ENCODE data around the gene ARID2. TPM values are rescaled to one million over a fixed set of nuclear protein-coding genes. Genes with fewer than 3 reads are reported as not detected.

The ARID2 gene
- total RNA-seq, 1 donor from 2014 or later: 49.7 TPM

GRCh38 chr12:45883187-45883586 lies 153.7 kb downstream of the ARID2 start:
- H3K27me3 Mint-ChIP-seq: no peaks in the 10 kb centered on the region

GRCh38 chr12:45886685-45887084 lies 157.2 kb downstream of the ARID2 start:
- H3K27ac Mint-ChIP-seq: no peak overlapping the region
- DNase-seq (ENCODE audit: extremely low spot score, unreplicated experiment): no peak
- H3K9me3 Mint-ChIP-seq: no peaks in the 10 kb centered on the region
- H3K36me3 Mint-ChIP-seq: peaks cover 38% of the 10 kb centered on the region
- no peak overlapping the region for H3K4me3 Mint-ChIP-seq
- H3K27me3 Mint-ChIP-seq: no peaks in the 10 kb centered on the region
- H3K4me1 Mint-ChIP-seq (ENCODE audit: unreplicated experiment): no peaks in the 10 kb centered on the region
- no peak for TF ChIP-seq CTCF (conservative IDR thresholded peaks at IDR 0.05)

More at GRCh38 chr12:45883187-45883586, 153.7 kb downstream of the ARID2 start:
- H3K36me3 Mint-ChIP-seq: peaks cover 43% of the 10 kb centered on the region
- H3K9me3 Mint-ChIP-seq: no peaks in the 10 kb centered on the region
- H3K4me1 Mint-ChIP-seq (ENCODE audit: unreplicated experiment): peaks cover 11% of the 10 kb centered on the region
- TF ChIP-seq CTCF (conservative IDR thresholded peaks at IDR 0.05): no peak
- DNase-seq (ENCODE audit: extremely low spot score, unreplicated experiment): no peak
- no peak overlapping the region for H3K27ac Mint-ChIP-seq
- H3K4me3 Mint-ChIP-seq: no peak overlapping the region

- no peak overlapping the region for H3K4me3 Mint-ChIP-seq
- no peaks in the 10 kb centered on the region for H3K27me3 Mint-ChIP-seq
- H3K9me3 Mint-ChIP-seq: no peaks in the 10 kb centered on the region
- TF ChIP-seq CTCF (conservative IDR thresholded peaks at IDR 0.05): no peak
- no peaks in the 10 kb centered on the region for H3K4me1 Mint-ChIP-seq (ENCODE audit: unreplicated experiment)
- peaks cover 30% of the 10 kb centered on the region for H3K36me3 Mint-ChIP-seq
- no peak for DNase-seq (ENCODE audit: extremely low spot score, unreplicated experiment)
- H3K27ac Mint-ChIP-seq: no peak overlapping the region
Measured at GRCh38 chr12:45887544-45887943, 158.0 kb downstream of the ARID2 start.

DNA sequence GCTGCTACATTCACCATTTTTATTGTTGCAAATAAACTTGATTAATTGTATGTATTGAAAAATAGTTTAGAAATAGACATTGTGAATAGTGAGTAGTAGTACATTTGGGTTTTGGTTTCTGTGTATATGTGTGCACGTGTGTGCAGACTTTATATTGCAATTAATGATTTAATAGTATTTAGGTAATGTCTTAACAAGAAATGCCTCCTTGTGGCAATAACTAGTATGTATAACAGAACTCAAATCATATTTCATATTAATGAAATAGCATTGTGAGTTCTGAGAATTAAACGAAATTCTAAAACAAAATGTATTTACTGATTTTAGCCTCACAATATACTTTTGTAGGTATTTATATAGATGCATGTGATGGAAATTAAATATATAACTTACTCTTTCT lies 160.8 kb downstream of the ARID2 start:
- Mint-ChIP-seq H3K27ac (no peak overlapping the region), H3K4me3 (no peak overlapping the region), H3K4me1 (ENCODE audit: unreplicated experiment) (no peaks in the 10 kb centered on the region), H3K9me3 (no peaks in the 10 kb centered on the region), H3K36me3 (peaks cover 39% of the 10 kb centered on the region), H3K27me3 (no peaks in the 10 kb centered on the region)
- no peak for DNase-seq (ENCODE audit: extremely low spot score, unreplicated experiment)
- TF ChIP-seq CTCF (conservative IDR thresholded peaks at IDR 0.05): peak; percentile 41

GRCh38 chr12:45893240-45893639 lies 163.7 kb downstream of the ARID2 start:
- H3K27me3 Mint-ChIP-seq: no peaks in the 10 kb centered on the region
- peak; percentile 60 for TF ChIP-seq CTCF (conservative IDR thresholded peaks at IDR 0.05)
- no peaks in the 10 kb centered on the region for H3K9me3 Mint-ChIP-seq
- peaks cover 47% of the 10 kb centered on the region for H3K36me3 Mint-ChIP-seq
- no peak overlapping the region for H3K27ac Mint-ChIP-seq
- no peak overlapping the region for H3K4me3 Mint-ChIP-seq
- DNase-seq (ENCODE audit: extremely low spot score, unreplicated experiment): no peak
- H3K4me1 Mint-ChIP-seq (ENCODE audit: unreplicated experiment): no peaks in the 10 kb centered on the region

DNA sequence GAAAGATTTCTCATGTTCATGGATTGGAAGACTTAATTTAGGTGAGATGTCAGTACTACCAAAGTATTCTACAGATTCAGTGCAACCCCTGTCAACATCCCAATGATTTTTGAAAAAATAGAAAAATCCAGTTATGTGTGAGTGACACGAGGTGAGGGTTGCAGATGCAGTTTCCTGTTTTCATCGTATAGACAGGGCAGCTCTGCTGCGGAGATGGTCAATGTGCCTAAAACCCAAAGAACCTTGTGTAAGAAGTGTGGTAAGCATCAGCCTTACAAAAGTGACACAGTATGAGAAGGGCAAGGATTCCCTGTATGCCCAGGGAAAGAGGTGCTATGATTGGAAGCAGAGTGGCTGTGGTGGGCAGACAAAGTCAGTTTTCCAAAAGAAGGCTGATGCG lies 166.5 kb downstream of the ARID2 start:
- H3K27ac Mint-ChIP-seq: no peak overlapping the region
- H3K4me1 Mint-ChIP-seq (ENCODE audit: unreplicated experiment): no peaks in the 10 kb centered on the region
- DNase-seq (ENCODE audit: extremely low spot score, unreplicated experiment): no peak
- H3K9me3 Mint-ChIP-seq: no peaks in the 10 kb centered on the region
- no peak overlapping the region for H3K4me3 Mint-ChIP-seq
- no peak for TF ChIP-seq CTCF (conservative IDR thresholded peaks at IDR 0.05)
- H3K27me3 Mint-ChIP-seq: no peaks in the 10 kb centered on the region
- peaks cover 56% of the 10 kb centered on the region for H3K36me3 Mint-ChIP-seq
